Activated T-helper 2 cell treated with anti-CD3 and anti-CD28 coated beads, Interferon-gamma antibody, Interleukin-2, Interleukin-4, amounts not matched to agents 10 μg/mL and 5 μg/mL and 100 μg/mL, durations not matched to agents 14 hours and 24 hours and 36 hours (primary cell): ENCODE data around the gene SEC14L5. TPM values are rescaled to one million over a fixed set of nuclear protein-coding genes. Genes with fewer than 3 reads are reported as not detected.

Experiments
- DNase-seq: peaks from one replicate; pipeline ENCODE4 v3.0.0; 2021; ENCODE audit warnings: low spot score
- H3K27ac Mint-ChIP-seq: one replicate; pipeline ENCODE4 v1.8.0; 2021; ENCODE audit warnings: mixed read lengths
- H3K27me3 Mint-ChIP-seq: one replicate; pipeline ENCODE4 v1.8.0; 2021; ENCODE audit warnings: low read depth, mixed read lengths
- H3K36me3 Mint-ChIP-seq: one replicate; pipeline ENCODE4 v1.8.0; 2021; ENCODE audit warnings: low read depth, mixed read lengths
- H3K4me1 Mint-ChIP-seq: one replicate; pipeline ENCODE4 v1.8.0; 2021; ENCODE audit warnings: low read depth, mixed read lengths
- H3K4me3 Mint-ChIP-seq: one replicate; pipeline ENCODE4 v1.8.0; 2021; ENCODE audit warnings: low read depth, mild to moderate bottlenecking, moderate library complexity, mixed read lengths
- H3K9me3 Mint-ChIP-seq: one replicate; pipeline ENCODE4 v1.8.0; 2021; ENCODE audit warnings: mixed read lengths
- intact Hi-C: fragments of 100-400 bp; cut with micrococcal nuclease; formaldehyde crosslinking; loops from one replicate; pipeline ENCODE4 v1.15.1; 2023
- total RNA-seq: library from RNA; stranded (reverse); gene quantifications from 2 replicates; pipeline ENCODE4 v1.2.3, GENCODE V29; 2022

SEC14L5 gene
- total RNA-seq, 1 donor from 2014 or later: not detected

GRCh38 chr16:5005916-5006315 is 47.8 kb downstream of the SEC14L5 start:
- H3K9me3 Mint-ChIP-seq: no peaks in the 10 kb centered on the region
- no peak overlapping the region for H3K27ac Mint-ChIP-seq
- no peak overlapping the region for H3K4me3 Mint-ChIP-seq
- no peaks in the 10 kb centered on the region for H3K27me3 Mint-ChIP-seq
- no peaks in the 10 kb centered on the region for H3K4me1 Mint-ChIP-seq
- H3K36me3 Mint-ChIP-seq: no peaks in the 10 kb centered on the region
- DNase-seq: no peak
- intact Hi-C loops: no loop called here

GRCh38 chr16:5006348-5007193 is 48.4 kb downstream of the SEC14L5 start:
- Mint-ChIP-seq H3K9me3 (no peaks in the 10 kb centered on the region), H3K4me3 (no peak overlapping the region), H3K27me3 (no peaks in the 10 kb centered on the region), H3K27ac (no peak overlapping the region), H3K36me3 (no peaks in the 10 kb centered on the region), H3K4me1 (no peaks in the 10 kb centered on the region)
- intact Hi-C loops: no loop called here
- no peak for DNase-seq

GRCh38 chr16:5007256-5007655 is 49.1 kb downstream of the SEC14L5 start:
- no peak for DNase-seq
- Mint-ChIP-seq H3K36me3 (no peaks in the 10 kb centered on the region), H3K4me3 (no peak overlapping the region), H3K4me1 (no peaks in the 10 kb centered on the region), H3K9me3 (no peaks in the 10 kb centered on the region), H3K27me3 (no peaks in the 10 kb centered on the region), H3K27ac (no peak overlapping the region)
- intact Hi-C loops: no loop called here

GRCh38 chr16:5008311-5008731 is 50.2 kb downstream of the SEC14L5 start:
- H3K9me3 Mint-ChIP-seq: no peaks in the 10 kb centered on the region
- no peaks in the 10 kb centered on the region for H3K4me1 Mint-ChIP-seq
- H3K4me3 Mint-ChIP-seq: no peak overlapping the region
- no peaks in the 10 kb centered on the region for H3K27me3 Mint-ChIP-seq
- DNase-seq: no peak
- intact Hi-C loops: no loop called here
- no peak overlapping the region for H3K27ac Mint-ChIP-seq
- no peaks in the 10 kb centered on the region for H3K36me3 Mint-ChIP-seq

- H3K36me3 Mint-ChIP-seq: no peaks in the 10 kb centered on the region
- H3K27me3 Mint-ChIP-seq: no peaks in the 10 kb centered on the region
Observed at GRCh38 chr16:5010576-5011329, 52.6 kb downstream of the SEC14L5 start.

GRCh38 chr16:5011637-5012036 is 53.5 kb downstream of the SEC14L5 start:
- H3K27me3 Mint-ChIP-seq: no peaks in the 10 kb centered on the region
- H3K9me3 Mint-ChIP-seq: no peaks in the 10 kb centered on the region
- intact Hi-C loops: no loop called here
- no peaks in the 10 kb centered on the region for H3K4me1 Mint-ChIP-seq
- no peak overlapping the region for H3K4me3 Mint-ChIP-seq
- H3K27ac Mint-ChIP-seq: no peak overlapping the region
- no peak for DNase-seq
- no peaks in the 10 kb centered on the region for H3K36me3 Mint-ChIP-seq

More at GRCh38 chr16:5010576-5011329, 52.6 kb downstream of the SEC14L5 start:
- Mint-ChIP-seq H3K4me1 (no peaks in the 10 kb centered on the region), H3K9me3 (no peaks in the 10 kb centered on the region), H3K27ac (no peak overlapping the region), H3K4me3 (no peak overlapping the region)
- no peak for DNase-seq
- intact Hi-C loops: no loop called here

GRCh38 chr16:5012887-5013286 is 54.8 kb downstream of the SEC14L5 start:
- Mint-ChIP-seq H3K4me3 (no peak overlapping the region), H3K4me1 (no peaks in the 10 kb centered on the region), H3K36me3 (no peaks in the 10 kb centered on the region), H3K9me3 (no peaks in the 10 kb centered on the region), H3K27me3 (no peaks in the 10 kb centered on the region), H3K27ac (no peak overlapping the region)
- DNase-seq: no peak
- intact Hi-C loops: no loop called here

- H3K36me3 Mint-ChIP-seq: no peaks in the 10 kb centered on the region
- H3K27ac Mint-ChIP-seq: no peak overlapping the region
- H3K27me3 Mint-ChIP-seq: no peaks in the 10 kb centered on the region
- H3K4me3 Mint-ChIP-seq: no peak overlapping the region
- DNase-seq: no peak
- H3K4me1 Mint-ChIP-seq: no peaks in the 10 kb centered on the region
- intact Hi-C loops: no loop called here
- H3K9me3 Mint-ChIP-seq: no peaks in the 10 kb centered on the region
Observed at GRCh38 chr16:5015351-5015750, 57.2 kb downstream of the SEC14L5 start.

GRCh38 chr16:5015887-5016286 is 57.8 kb downstream of the SEC14L5 start:
- no peak overlapping the region for H3K4me3 Mint-ChIP-seq
- no peak for DNase-seq
- intact Hi-C loops: no loop called here
- no peaks in the 10 kb centered on the region for H3K36me3 Mint-ChIP-seq
- no peaks in the 10 kb centered on the region for H3K27me3 Mint-ChIP-seq
- no peaks in the 10 kb centered on the region for H3K9me3 Mint-ChIP-seq
- no peaks in the 10 kb centered on the region for H3K4me1 Mint-ChIP-seq
- no peak overlapping the region for H3K27ac Mint-ChIP-seq

- no peak for DNase-seq
- H3K36me3 Mint-ChIP-seq: no peaks in the 10 kb centered on the region
- no peaks in the 10 kb centered on the region for H3K4me1 Mint-ChIP-seq
- no peak overlapping the region for H3K27ac Mint-ChIP-seq
- intact Hi-C loops: no loop called here
- H3K4me3 Mint-ChIP-seq: no peak overlapping the region
- H3K9me3 Mint-ChIP-seq: no peaks in the 10 kb centered on the region
- H3K27me3 Mint-ChIP-seq: no peaks in the 10 kb centered on the region
Observed at GRCh38 chr16:5016967-5017677, 59.0 kb downstream of the SEC14L5 start.

- Mint-ChIP-seq H3K4me1 (no peaks in the 10 kb centered on the region), H3K27ac (no peak overlapping the region), H3K4me3 (no peak overlapping the region), H3K36me3 (no peaks in the 10 kb centered on the region), H3K9me3 (no peaks in the 10 kb centered on the region), H3K27me3 (no peaks in the 10 kb centered on the region)
- intact Hi-C loops: no loop called here
- no peak for DNase-seq
Observed at GRCh38 chr16:5017678-5017969, 59.5 kb downstream of the SEC14L5 start.

GRCh38 chr16:5018793-5019192 is 60.7 kb downstream of the SEC14L5 start:
- H3K27me3 Mint-ChIP-seq: no peaks in the 10 kb centered on the region
- H3K27ac Mint-ChIP-seq: no peak overlapping the region
- no peak for DNase-seq
- no peaks in the 10 kb centered on the region for H3K9me3 Mint-ChIP-seq
- intact Hi-C loops: no loop called here
- no peaks in the 10 kb centered on the region for H3K36me3 Mint-ChIP-seq
- H3K4me3 Mint-ChIP-seq: no peak overlapping the region
- H3K4me1 Mint-ChIP-seq: no peaks in the 10 kb centered on the region

- no peak for DNase-seq
- Mint-ChIP-seq H3K9me3 (no peaks in the 10 kb centered on the region), H3K36me3 (no peaks in the 10 kb centered on the region), H3K4me3 (no peak overlapping the region), H3K27me3 (no peaks in the 10 kb centered on the region), H3K4me1 (no peaks in the 10 kb centered on the region), H3K27ac (no peak overlapping the region)
- intact Hi-C loops: no loop called here
Observed at GRCh38 chr16:5019775-5020174, 61.6 kb downstream of the SEC14L5 start.
